Astrocyte (in vitro differentiated cells and primary cell): ENCODE results near the gene CDC25C.

Experiments
- EZH2 ChIP-seq: IDR thresholded peaks from 2 replicates; pipeline ENCODE4 v1.6.1; 2012; ENCODE audit warnings: mild to moderate bottlenecking, low read length, inconsistent platforms; ENCODE audit not compliant: insufficient read depth
- TF ChIP-seq, protein P1 (sequence below): IDR thresholded peaks from 2 replicates; pipeline ENCODE4 v1.5.1; 2011; ENCODE audit warnings: low read depth, mild to moderate bottlenecking, inconsistent platforms, low read length, moderate library complexity; ENCODE audit not compliant: insufficient read depth

DNA sequence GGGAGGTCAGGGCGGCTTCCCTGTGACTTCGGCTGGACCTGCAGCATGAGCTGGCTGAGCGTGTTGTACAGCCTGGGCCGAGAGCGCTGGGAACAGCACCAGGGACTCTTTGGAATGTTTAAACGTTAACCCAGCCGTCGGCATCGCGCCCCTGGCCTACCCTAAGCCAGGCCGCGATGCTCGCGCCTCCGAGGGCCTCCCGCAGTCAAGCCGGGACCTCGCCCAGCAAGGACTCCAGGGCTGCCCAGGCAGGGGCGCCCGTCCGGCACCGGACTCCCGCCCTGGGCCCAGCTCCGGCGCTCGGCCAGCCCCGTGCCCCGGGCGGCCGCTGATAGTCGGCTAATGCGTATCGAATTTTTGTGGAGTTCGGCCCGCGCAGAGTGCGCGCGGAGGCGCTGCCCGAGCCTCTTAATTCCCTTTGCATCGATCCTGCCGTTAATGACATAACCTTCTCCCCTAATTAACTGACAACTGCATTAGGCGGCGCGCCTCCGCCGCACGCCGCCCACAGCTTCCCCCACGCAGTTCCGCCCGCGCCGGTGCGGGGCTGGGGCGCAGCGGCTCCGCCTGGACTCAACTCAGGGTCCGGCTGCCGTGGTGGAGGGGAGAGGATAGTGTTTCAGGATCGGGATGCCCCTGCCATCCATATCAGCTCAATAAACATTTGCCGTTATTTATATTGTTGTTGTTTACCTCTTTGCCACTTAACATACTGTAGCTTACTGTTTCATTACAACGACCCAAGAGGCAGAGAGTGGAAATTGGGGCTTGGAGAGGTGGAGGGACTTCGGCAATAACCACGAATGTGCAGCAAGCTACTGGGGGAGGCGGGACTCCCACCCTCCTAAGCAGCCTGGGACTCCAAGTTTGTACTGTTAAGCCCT is 89.7 kb downstream of the CDC25C start:
- peak; percentile 87 for TF ChIP-seq EZH2
- TF ChIP-seq, protein P1, sequence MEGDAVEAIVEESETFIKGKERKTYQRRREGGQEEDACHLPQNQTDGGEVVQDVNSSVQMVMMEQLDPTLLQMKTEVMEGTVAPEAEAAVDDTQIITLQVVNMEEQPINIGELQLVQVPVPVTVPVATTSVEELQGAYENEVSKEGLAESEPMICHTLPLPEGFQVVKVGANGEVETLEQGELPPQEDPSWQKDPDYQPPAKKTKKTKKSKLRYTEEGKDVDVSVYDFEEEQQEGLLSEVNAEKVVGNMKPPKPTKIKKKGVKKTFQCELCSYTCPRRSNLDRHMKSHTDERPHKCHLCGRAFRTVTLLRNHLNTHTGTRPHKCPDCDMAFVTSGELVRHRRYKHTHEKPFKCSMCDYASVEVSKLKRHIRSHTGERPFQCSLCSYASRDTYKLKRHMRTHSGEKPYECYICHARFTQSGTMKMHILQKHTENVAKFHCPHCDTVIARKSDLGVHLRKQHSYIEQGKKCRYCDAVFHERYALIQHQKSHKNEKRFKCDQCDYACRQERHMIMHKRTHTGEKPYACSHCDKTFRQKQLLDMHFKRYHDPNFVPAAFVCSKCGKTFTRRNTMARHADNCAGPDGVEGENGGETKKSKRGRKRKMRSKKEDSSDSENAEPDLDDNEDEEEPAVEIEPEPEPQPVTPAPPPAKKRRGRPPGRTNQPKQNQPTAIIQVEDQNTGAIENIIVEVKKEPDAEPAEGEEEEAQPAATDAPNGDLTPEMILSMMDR, result no peak
